GM23248 (cell line): ENCODE measurements around the gene TIMM23.

Source experiments
- EZH2 ChIP-seq: fragments of 200-600 bp; sonication (generic); IDR thresholded peaks from 2 replicates; pipeline ENCODE4 v1.6.1; 2018; ENCODE audit warnings: antibody characterized with exemption, mild to moderate bottlenecking; ENCODE audit not compliant: insufficient read depth, poor library complexity, severe bottlenecking
- EZH2phosphoT487 ChIP-seq: fragments of 200-600 bp; sonication (generic); IDR thresholded peaks from 2 replicates; pipeline ENCODE4 v1.6.1; 2018; ENCODE audit warnings: antibody characterized with exemption, moderate library complexity, mild to moderate bottlenecking, low read depth; ENCODE audit not compliant: insufficient read depth

- TF ChIP-seq EZH2phosphoT487 = no peak
- no peak for TF ChIP-seq EZH2
These were observed 46.3 kb downstream of the TIMM23 start for GRCh38 chr10:46018453-46019176.
